ENCODE data around the gene WBP11. TPM values are rescaled to one million over a fixed set of nuclear protein-coding genes. Genes with fewer than 3 reads are reported as not detected.
A peak's percentile ranks its signal among the peaks of the same experiment; 100 is the strongest.

Gene WBP11
- total and polyA plus RNA-seq, 2 of the 13 experiments (the other 11 are each of a cell fraction or from before 2014, with no cell fraction given) = 7.6 to 31.0 TPM

- TF ChIP-seq DPF2 (CRISPR knock-in tag; IDR thresholded peaks at IDR 0.05; ENCODE audit: borderline replicate concordance, low read depth) = 0 out of 2 replicates have a peak, but pooled peaks have one; percentile 21
- TF ChIP-seq ZNF614 (CRISPR knock-in tag; IDR thresholded peaks at IDR 0.05; ENCODE audit: borderline replicate concordance) = 0 out of 2 replicates have a peak, but pooled peaks have one; percentile 33
- TF ChIP-seq ZNF724P (CRISPR knock-in tag; IDR thresholded peaks at IDR 0.05; ENCODE audit: borderline replicate concordance) = peak; percentile 43; the same call in 1 of the 2 replicates
- no peak for TF ChIP-seq KAT2B (IDR thresholded peaks at IDR 0.05; ENCODE audit: borderline replicate concordance, low read depth, low read length)
- TF ChIP-seq CREB1 (IDR thresholded peaks at IDR 0.05) = no peak
- no peak for TF ChIP-seq CREB1 (CRISPR knock-in tag; IDR thresholded peaks at IDR 0.05)
- TF ChIP-seq ZNF142 (CRISPR knock-in tag; IDR thresholded peaks at IDR 0.05) = peak; percentile 44
- TF ChIP-seq RARG (CRISPR knock-in tag; IDR thresholded peaks at IDR 0.05; ENCODE audit: low read depth) = no peak
- no peak for TF ChIP-seq ZBTB21 (CRISPR knock-in tag; IDR thresholded peaks at IDR 0.05)
- TF ChIP-seq ZNF776 (CRISPR knock-in tag; IDR thresholded peaks at IDR 0.05) = no peak
- TF ChIP-seq RELA (CRISPR knock-in tag; IDR thresholded peaks at IDR 0.05) = 0 out of 2 replicates have a peak, but pooled peaks have one; percentile 36
- TF ChIP-seq ZNF703 (CRISPR knock-in tag; IDR thresholded peaks at IDR 0.05; ENCODE audit: borderline replicate concordance) = no peak
- TF ChIP-seq ZNF331 (CRISPR knock-in tag; IDR thresholded peaks at IDR 0.05) = peak; percentile 38; the same call in 1 of the 2 replicates
- TF ChIP-seq SOX6 (IDR thresholded peaks at IDR 0.05) = no peak
- TF ChIP-seq SOX6 (CRISPR knock-in tag; IDR thresholded peaks at IDR 0.05) = peak; percentile 68
- TF ChIP-seq KAT7 (CRISPR knock-in tag; IDR thresholded peaks at IDR 0.05; ENCODE audit: borderline replicate concordance) = 0 out of 2 replicates have a peak, but pooled peaks have one; percentile 60
- peak; percentile 60; the same call in 1 of the 2 replicates for TF ChIP-seq GATAD2A (CRISPR knock-in tag; IDR thresholded peaks at IDR 0.05)
- TF ChIP-seq XRCC5 (optimal IDR thresholded peaks at IDR 0.05; ENCODE audit: low read length) = peak; percentile 28
- TF ChIP-seq BRCA1 (CRISPR knock-in tag; IDR thresholded peaks at IDR 0.05) = no peak
- no peak for TF ChIP-seq NFKB2 (CRISPR knock-in tag; IDR thresholded peaks at IDR 0.05; ENCODE audit: borderline replicate concordance)
- TF ChIP-seq ZBTB7B (CRISPR knock-in tag; IDR thresholded peaks at IDR 0.05) = no peak
- no peak for TF ChIP-seq STAT5B (CRISPR knock-in tag; IDR thresholded peaks at IDR 0.05)
- peak; percentile 63 for TF ChIP-seq SALL1 (CRISPR knock-in tag; IDR thresholded peaks at IDR 0.05)
- no peak for TF ChIP-seq THAP8 (CRISPR knock-in tag; IDR thresholded peaks at IDR 0.05; ENCODE audit: borderline replicate concordance)
- TF ChIP-seq GPN1 (CRISPR knock-in tag; IDR thresholded peaks at IDR 0.05; ENCODE audit: borderline replicate concordance) = no peak
- peak; percentile 46; the same call in 1 of the 2 replicates for TF ChIP-seq ZNF691 (CRISPR knock-in tag; IDR thresholded peaks at IDR 0.05; ENCODE audit: borderline replicate concordance, low read depth)
- TF ChIP-seq THAP11 (CRISPR knock-in tag; IDR thresholded peaks at IDR 0.05) = peak; percentile 6; the same call in 1 of the 2 replicates
These were observed 38.5 kb upstream of the WBP11 start (continued) for GRCh38 chr12:14841761-14842160.
